ENCODE data around the gene PNKD. TPM values are rescaled to one million over a fixed set of nuclear protein-coding genes. Genes with fewer than 3 reads are reported as not detected.

PNKD gene
- total RNA-seq, 1 donor from 2014 or later: 10.3 TPM

GRCh38 chr2:218282173-218282991 is 12.1 kb downstream of the PNKD start:
- no peak overlapping the region for H3K4me3 ChIP-seq (ENCODE audit: low read depth, low read length)
- TF ChIP-seq CTCF (IDR thresholded peaks at IDR 0.05; ENCODE audit: insufficient read depth, low read length, severe bottlenecking): no peak
- FAIRE-seq (no peak), DNase-seq (ENCODE audit: low read depth) (peak; percentile 90)
- H3K27me3 ChIP-seq (ENCODE audit: control insufficient read depth, insufficient read depth, low read length): no peaks in the 10 kb centered on the region
- H3K36me3 ChIP-seq (ENCODE audit: control insufficient read depth, insufficient read depth, low read length): peaks cover 49% of the 10 kb centered on the region

- no peak for TF ChIP-seq CTCF (IDR thresholded peaks at IDR 0.05; ENCODE audit: insufficient read depth, low read length, severe bottlenecking)
- peak; percentile 84 for DNase-seq (ENCODE audit: low read depth)
- Histone ChIP-seq H3K36me3 (ENCODE audit: control insufficient read depth, insufficient read depth, low read length) (peaks cover 32% of the 10 kb centered on the region), H3K4me3 (ENCODE audit: low read depth, low read length) (no peak overlapping the region), H3K27me3 (ENCODE audit: control insufficient read depth, insufficient read depth, low read length) (no peaks in the 10 kb centered on the region)
- FAIRE-seq: no peak
Measured at GRCh38 chr2:218284106-218284811, 13.9 kb downstream of the PNKD start.

- Histone ChIP-seq H3K4me3 (ENCODE audit: low read depth, low read length) (no peak overlapping the region), H3K36me3 (ENCODE audit: control insufficient read depth, insufficient read depth, low read length) (peaks cover 18% of the 10 kb centered on the region), H3K27me3 (ENCODE audit: control insufficient read depth, insufficient read depth, low read length) (no peaks in the 10 kb centered on the region)
- FAIRE-seq (no peak), DNase-seq (ENCODE audit: low read depth) (no peak)
- no peak for TF ChIP-seq CTCF (IDR thresholded peaks at IDR 0.05; ENCODE audit: insufficient read depth, low read length, severe bottlenecking)
Measured at GRCh38 chr2:218285604-218286003, 15.3 kb downstream of the PNKD start.

DNA sequence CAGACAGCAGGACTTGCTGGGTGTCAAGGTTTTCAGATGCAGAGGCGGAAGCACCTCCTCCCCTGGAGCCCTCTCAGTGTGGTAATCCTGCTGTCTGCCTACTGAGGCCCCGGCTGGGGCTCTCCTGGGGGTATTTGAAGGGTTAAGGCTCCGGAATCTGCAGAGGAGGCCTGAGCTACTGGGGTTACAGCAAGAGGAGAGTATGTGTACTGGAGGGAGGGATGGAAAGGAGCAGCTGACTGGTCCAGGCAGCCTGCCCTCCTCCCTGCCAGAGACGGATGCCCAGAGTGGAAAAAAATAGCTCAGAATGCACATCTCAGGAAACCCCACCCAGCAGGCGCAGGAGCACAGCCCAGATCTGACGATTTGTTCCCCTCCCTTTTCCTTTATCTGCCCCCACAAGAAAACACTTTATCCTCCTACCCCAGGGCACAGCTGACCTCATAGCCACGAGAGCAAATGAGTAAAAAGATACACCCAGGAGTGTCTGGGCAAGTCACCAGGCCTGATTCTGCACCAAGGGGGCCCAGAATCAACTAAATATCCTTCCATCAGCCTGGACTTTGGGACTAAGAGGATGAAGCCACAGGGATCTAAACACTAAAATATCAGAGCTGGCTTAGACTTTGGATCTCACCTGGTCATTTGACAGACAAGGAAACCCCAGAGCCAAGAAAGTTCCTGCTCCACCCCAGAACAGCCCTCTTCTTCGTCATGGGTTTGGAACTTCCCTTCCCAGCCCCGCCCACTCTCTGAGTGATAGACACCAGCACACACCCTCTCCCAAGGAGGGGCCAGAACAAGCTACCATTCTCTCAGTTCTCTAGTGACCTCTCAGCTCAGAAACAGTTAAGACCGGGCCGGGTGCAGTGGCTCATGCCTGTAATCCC is 16.5 kb downstream of the PNKD start:
- FAIRE-seq: no peak
- H3K4me3 ChIP-seq (ENCODE audit: low read depth, low read length): peak overlapping the region; percentile 29
- no peaks in the 10 kb centered on the region for H3K27me3 ChIP-seq (ENCODE audit: control insufficient read depth, insufficient read depth, low read length)
- H3K36me3 ChIP-seq (ENCODE audit: control insufficient read depth, insufficient read depth, low read length): peaks cover 14% of the 10 kb centered on the region
- peak; percentile 97 for DNase-seq (ENCODE audit: low read depth)
- TF ChIP-seq CTCF (IDR thresholded peaks at IDR 0.05; ENCODE audit: insufficient read depth, low read length, severe bottlenecking): no peak

DNA sequence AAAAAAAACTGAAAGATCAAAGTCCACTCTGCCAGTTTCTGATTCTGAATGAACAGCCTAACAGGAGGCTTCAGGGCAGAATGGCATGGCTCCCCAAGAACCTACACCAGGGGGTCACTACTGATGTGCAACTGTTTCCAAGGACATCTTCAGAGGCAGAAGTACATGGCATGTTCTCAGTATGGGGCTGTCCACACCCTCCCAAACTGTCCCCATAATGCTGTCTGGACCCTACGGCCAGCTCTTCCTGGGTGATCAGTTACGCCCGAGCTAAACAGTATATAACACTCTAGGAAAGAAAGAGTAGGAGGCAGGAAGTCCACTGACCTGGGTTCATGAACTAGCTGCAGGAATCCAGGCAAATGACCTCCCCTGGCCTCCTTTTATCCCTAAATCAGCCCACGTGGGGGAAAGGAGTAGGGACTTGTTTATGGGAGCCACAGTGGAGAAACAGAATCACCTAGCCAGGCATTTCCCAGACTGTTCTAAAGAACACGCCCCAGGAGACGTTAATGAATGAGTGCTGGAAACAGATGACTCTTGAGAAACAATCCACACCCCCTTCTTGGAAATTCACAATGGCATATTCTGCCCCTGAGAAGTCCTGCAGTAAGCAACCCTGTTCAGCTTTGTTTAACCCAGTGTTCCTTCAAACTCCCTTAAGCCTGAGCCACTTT is 19.5 kb downstream of the PNKD start:
- Histone ChIP-seq H3K27me3 (ENCODE audit: control insufficient read depth, insufficient read depth, low read length) (no peaks in the 10 kb centered on the region), H3K4me3 (ENCODE audit: low read depth, low read length) (peak overlapping the region; percentile 92), H3K36me3 (ENCODE audit: control insufficient read depth, insufficient read depth, low read length) (peaks cover 3% of the 10 kb centered on the region)
- FAIRE-seq: no peak
- no peak for TF ChIP-seq CTCF (IDR thresholded peaks at IDR 0.05; ENCODE audit: insufficient read depth, low read length, severe bottlenecking)
- peak; percentile 82 for DNase-seq (ENCODE audit: low read depth)
